ENCODE data around the gene INS. TPM values are rescaled to one million over a fixed set of nuclear protein-coding genes. Genes with fewer than 3 reads are reported as not detected.

Gene INS
- total and polyA plus RNA-seq, 5 experiments from 2014 or later, result not detected

GRCh38 chr11:2154889-2155288, 6.1 kb downstream of the INS start:
- no peak overlapping the region for H3K27ac Mint-ChIP-seq
- peaks cover 7 to 11% (median 7%) of the 10 kb centered on the region in 4 donors for H3K4me1 Mint-ChIP-seq
- DNase-seq (no peak), ATAC-seq (no peak)
- H3K36me3 Mint-ChIP-seq, result no peaks in the 10 kb centered on the region
- peaks cover 5 to 17% (median 14%) of the 10 kb centered on the region in 5 donors for H3K27me3 Mint-ChIP-seq
- POLR2A ChIA-PET, result no interaction called here
- no peaks in the 10 kb centered on the region for H3K9me3 Mint-ChIP-seq
- no peak overlapping the region for H3K4me3 Mint-ChIP-seq

- peaks cover 5 to 22% (median 14%) of the 10 kb centered on the region in 5 donors for H3K27me3 Mint-ChIP-seq
- H3K27ac Mint-ChIP-seq, result no peak overlapping the region
- H3K4me1 Mint-ChIP-seq, result peaks cover 7 to 11% (median 7%) of the 10 kb centered on the region in 4 donors
- DNase-seq, result no peak
- H3K9me3 Mint-ChIP-seq, result no peaks in the 10 kb centered on the region
- POLR2A ChIA-PET, result no interaction called here
- no peak overlapping the region for H3K4me3 Mint-ChIP-seq
- ATAC-seq, result no peak
- no peaks in the 10 kb centered on the region for H3K36me3 Mint-ChIP-seq
Observed at GRCh38 chr11:2154195-2154585, 6.8 kb downstream of the INS start.

- no peak for ATAC-seq
- H3K27ac Mint-ChIP-seq, result no peak overlapping the region
- peaks cover 7 to 11% (median 7%) of the 10 kb centered on the region in 4 donors for H3K4me1 Mint-ChIP-seq
- POLR2A ChIA-PET, result no interaction called here
- H3K36me3 Mint-ChIP-seq, result no peaks in the 10 kb centered on the region
- DNase-seq, result no peak
- H3K27me3 Mint-ChIP-seq, result peaks cover 5 to 26% (median 17%) of the 10 kb centered on the region in 5 donors
- no peaks in the 10 kb centered on the region for H3K9me3 Mint-ChIP-seq
- no peak overlapping the region for H3K4me3 Mint-ChIP-seq
Observed at GRCh38 chr11:2153581-2154194, 7.3 kb downstream of the INS start.

GRCh38 chr11:2151500-2152257, 9.3 kb downstream of the INS start:
- peak overlapping the region in 5 of 10 donors; percentile 27 to 55 (median 33) for H3K27ac Mint-ChIP-seq
- peaks cover 7 to 11% (median 7%) of the 10 kb centered on the region in 4 donors for H3K4me1 Mint-ChIP-seq
- POLR2A ChIA-PET, result interaction anchor here (0.6 to 1.9 kb wide), 4 partner anchors 116 to 662 kb away, joined by 3 to 11 read pairs (median 4); no protein-coding TSS in a partner anchor
- DNase-seq (peak; percentile 68 to 90 (median 78)), ATAC-seq (peak; percentile 85 to 89)
- peaks cover 7 to 46% (median 32%) of the 10 kb centered on the region in 5 donors for H3K27me3 Mint-ChIP-seq
- no peaks in the 10 kb centered on the region for H3K36me3 Mint-ChIP-seq
- H3K9me3 Mint-ChIP-seq, result no peaks in the 10 kb centered on the region
- peak overlapping the region; percentile 18 to 74 (median 52) for H3K4me3 Mint-ChIP-seq

- Mint-ChIP-seq H3K27me3 (peaks cover 12 to 62% (median 45%) of the 10 kb centered on the region in 5 donors), H3K9me3 (no peaks in the 10 kb centered on the region), H3K4me3 (no peak overlapping the region), H3K36me3 (no peaks in the 10 kb centered on the region), H3K4me1 (peaks cover 7 to 11% (median 7%) of the 10 kb centered on the region in 4 donors), H3K27ac (peak overlapping the region in 1 of 10 donors; percentile 43)
- POLR2A ChIA-PET, result interaction anchor here (0.8 to 1.9 kb wide), 2 partner anchors 114 to 317 kb away, joined by 4 to 11 read pairs; no protein-coding TSS in a partner anchor
- no peak for DNase-seq
- ATAC-seq, result no peak
Observed at GRCh38 chr11:2149864-2150847, 10.9 kb downstream of the INS start.

- no peak for ATAC-seq
- H3K27me3 Mint-ChIP-seq, result peaks cover 12 to 68% (median 45%) of the 10 kb centered on the region in 5 donors
- H3K36me3 Mint-ChIP-seq, result no peaks in the 10 kb centered on the region
- DNase-seq, result no peak
- POLR2A ChIA-PET, result no interaction called here
- H3K27ac Mint-ChIP-seq, result no peak overlapping the region
- no peak overlapping the region for H3K4me3 Mint-ChIP-seq
- H3K4me1 Mint-ChIP-seq, result peaks cover 7 to 11% (median 8%) of the 10 kb centered on the region in 4 donors
- no peaks in the 10 kb centered on the region for H3K9me3 Mint-ChIP-seq
Observed at GRCh38 chr11:2149460-2149859, 11.5 kb downstream of the INS start.

- H3K9me3 Mint-ChIP-seq, result no peaks in the 10 kb centered on the region
Observed at GRCh38 chr11:2148595-2148994, 12.4 kb downstream of the INS start.

GRCh38 chr11:2147391-2147790, 13.6 kb downstream of the INS start:
- ATAC-seq (no peak), DNase-seq (no peak)
- Mint-ChIP-seq H3K4me3 (no peak overlapping the region), H3K4me1 (peaks cover 8 to 19% (median 15%) of the 10 kb centered on the region in 4 donors), H3K36me3 (peaks cover 0 to 2% (median 0%) of the 10 kb centered on the region in 3 donors), H3K27ac (no peak overlapping the region), H3K27me3 (peaks cover 22 to 80% (median 55%) of the 10 kb centered on the region in 5 donors), H3K9me3 (no peaks in the 10 kb centered on the region)
- POLR2A ChIA-PET, result no interaction called here

More at GRCh38 chr11:2148595-2148994, 12.4 kb downstream of the INS start:
- Mint-ChIP-seq H3K36me3 (no peaks in the 10 kb centered on the region), H3K27me3 (peaks cover 13 to 68% (median 45%) of the 10 kb centered on the region in 5 donors), H3K27ac (no peak overlapping the region), H3K4me1 (peaks cover 7 to 11% (median 9%) of the 10 kb centered on the region in 4 donors), H3K4me3 (no peak overlapping the region)
- POLR2A ChIA-PET, result no interaction called here
- ATAC-seq, result no peak
- no peak for DNase-seq

- Mint-ChIP-seq H3K27ac (no peak overlapping the region), H3K36me3 (peaks cover 0 to 2% (median 0%) of the 10 kb centered on the region in 3 donors), H3K4me1 (peaks cover 2 to 10% (median 9%) of the 10 kb centered on the region in 4 donors), H3K4me3 (peak overlapping the region in 1 of 10 donors; percentile 5), H3K27me3 (peaks cover 30 to 88% (median 63%) of the 10 kb centered on the region in 5 donors), H3K9me3 (no peaks in the 10 kb centered on the region)
- DNase-seq (no peak), ATAC-seq (no peak)
- POLR2A ChIA-PET, result no interaction called here
Observed at GRCh38 chr11:2146051-2146450, 15.0 kb downstream of the INS start.

GRCh38 chr11:2144544-2145248, 16.3 kb downstream of the INS start:
- Mint-ChIP-seq H3K4me1 (peaks cover 2 to 12% (median 11%) of the 10 kb centered on the region in 4 donors), H3K9me3 (no peaks in the 10 kb centered on the region), H3K27me3 (peaks cover 25 to 79% (median 55%) of the 10 kb centered on the region in 5 donors), H3K4me3 (peak overlapping the region in 2 of 10 donors; percentile 27 to 53), H3K27ac (no peak overlapping the region), H3K36me3 (peaks cover 0 to 2% (median 0%) of the 10 kb centered on the region in 3 donors)
- POLR2A ChIA-PET, result interaction anchor here (0.6 kb wide), 1 partner anchor 344 kb away, joined by 3 read pairs; no protein-coding TSS in a partner anchor
- no peak for ATAC-seq
- no peak for DNase-seq

- H3K36me3 Mint-ChIP-seq, result peaks cover 0 to 2% (median 0%) of the 10 kb centered on the region in 3 donors
- ATAC-seq, result peak; percentile 43 to 50
- H3K4me1 Mint-ChIP-seq, result peaks cover 2 to 12% (median 11%) of the 10 kb centered on the region in 4 donors
Observed at GRCh38 chr11:2143799-2144543, 17.0 kb downstream of the INS start.

More at GRCh38 chr11:2143799-2144543, 17.0 kb downstream of the INS start:
- Mint-ChIP-seq H3K9me3 (no peaks in the 10 kb centered on the region), H3K4me3 (peak overlapping the region in 7 of 10 donors; percentile 15 to 62 (median 53)), H3K27ac (no peak overlapping the region), H3K27me3 (peaks cover 25 to 74% (median 53%) of the 10 kb centered on the region in 5 donors)
- DNase-seq, result no peak
- POLR2A ChIA-PET, result interaction anchor here (0.6 kb wide), 1 partner anchor 343 kb away, joined by 3 read pairs; no protein-coding TSS in a partner anchor

All from naive thymus-derived CD8-positive, alpha-beta T cell (primary cell).